HG02973 (cell line): ENCODE data around the gene LILRA2.
"Not testable (repeated sequence)": the region's sequence is repeated elsewhere in the genome, so short reads cannot be mapped to it uniquely, and the experiment has no call there.

Source experiments
- ATAC-seq: cut with Tn5 transposase; IDR thresholded peaks from one replicate; pipeline ENCODE4 v1.9.1; 2021; ENCODE audit warnings: moderate library complexity; ENCODE audit not compliant: unreplicated experiment

The LILRA2 gene

DNA sequence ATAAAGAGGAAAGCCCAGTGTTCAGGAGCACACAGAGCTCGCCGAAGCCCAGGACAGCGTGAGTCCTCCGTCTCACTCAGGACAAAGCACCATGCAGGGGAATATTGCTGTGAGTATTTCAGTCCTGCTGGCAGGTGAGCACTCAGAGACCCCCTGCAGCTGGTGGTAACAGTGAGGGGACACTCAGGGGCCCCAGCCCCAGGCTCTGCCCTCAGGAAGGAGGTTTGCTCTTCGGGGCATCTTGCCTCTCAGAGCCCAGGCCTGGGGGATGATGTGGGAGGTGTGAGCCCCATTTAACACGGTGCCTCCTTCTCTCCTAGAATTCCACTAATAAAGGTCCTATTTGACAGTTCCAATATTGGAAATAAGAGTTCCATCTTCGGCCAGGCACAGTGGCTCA, 34.6 kb downstream of the LILRA2 start:
- no peak for ATAC-seq

DNA sequence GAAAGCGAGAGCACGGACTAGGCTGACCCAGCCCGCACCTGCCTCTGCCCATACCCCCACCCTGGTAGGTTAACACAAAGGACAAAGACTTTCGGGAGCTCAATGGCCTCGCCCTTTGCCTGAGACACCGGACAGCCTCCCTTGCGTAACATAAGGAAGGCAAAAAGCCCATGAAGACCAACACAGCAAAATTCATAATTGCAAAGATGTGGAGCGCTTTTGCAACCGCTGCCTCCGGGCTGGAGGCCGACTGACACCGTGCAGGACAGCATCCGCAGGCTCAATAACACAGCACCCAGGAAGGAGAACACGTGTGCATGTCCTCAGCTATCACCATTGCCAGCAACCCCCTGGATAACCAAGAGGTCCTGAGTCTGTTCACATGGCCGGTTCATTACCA, 35.2 kb downstream of the LILRA2 start:
- ATAC-seq: no peak

DNA sequence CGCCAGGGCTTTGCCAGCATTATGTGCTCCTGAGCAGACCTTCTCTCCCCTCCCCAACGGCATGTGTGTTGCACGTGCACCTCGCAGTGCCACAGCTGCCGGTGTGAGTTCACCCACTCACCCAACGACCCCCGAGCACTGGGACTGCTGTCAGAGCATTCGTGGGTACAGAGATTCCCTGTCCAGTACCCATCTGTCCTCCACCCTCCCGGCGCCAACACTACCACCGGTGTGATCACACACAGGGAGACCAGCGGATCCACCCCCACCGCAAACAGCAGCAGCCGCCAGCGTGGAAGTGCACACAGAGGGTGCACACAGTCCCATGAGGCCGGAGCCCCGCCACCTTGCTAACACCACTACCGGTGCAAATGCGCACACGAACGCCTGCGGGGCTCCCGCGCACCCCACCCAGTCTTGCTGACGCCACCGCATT, 35.8 kb downstream of the LILRA2 start:
- ATAC-seq: no peak

DNA sequence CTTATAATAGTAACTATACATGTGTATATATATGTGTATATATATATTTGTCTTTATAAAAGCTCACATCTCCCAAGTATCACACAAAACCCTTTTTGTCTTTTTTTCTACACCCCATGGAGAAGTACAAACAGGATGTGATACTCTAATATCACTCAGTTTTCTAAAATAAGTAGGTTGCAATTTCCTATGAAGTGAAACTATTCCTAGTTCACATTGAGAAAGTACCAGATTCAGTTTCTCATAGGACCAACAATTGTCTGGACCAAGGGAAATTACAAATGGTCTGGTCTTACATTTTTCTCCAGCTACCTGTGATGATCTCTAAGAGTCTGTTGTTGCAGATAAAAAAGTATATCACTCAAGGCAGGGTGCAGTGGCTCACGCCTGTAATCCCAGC, 38.8 kb downstream of the LILRA2 start:
- no peak for ATAC-seq

DNA sequence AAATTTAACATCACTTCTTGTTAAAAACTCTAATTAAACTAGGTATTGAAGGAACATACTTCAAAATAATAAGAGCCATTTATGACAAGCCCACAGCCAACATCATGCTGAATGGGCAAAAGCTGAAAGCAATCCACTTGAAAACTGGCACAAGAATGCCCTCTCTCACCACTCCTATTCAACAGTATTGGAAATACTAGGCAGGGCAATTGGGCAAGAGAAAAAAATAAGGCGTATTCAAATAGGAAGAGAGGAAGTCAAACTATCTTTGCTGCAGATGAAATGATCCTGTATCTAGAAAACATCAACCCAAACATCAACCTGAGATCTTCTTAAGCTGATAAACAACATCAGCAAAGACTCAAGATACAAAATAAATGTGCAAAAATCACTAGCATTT, 41.1 kb downstream of the LILRA2 start:
- ATAC-seq: no peak

DNA sequence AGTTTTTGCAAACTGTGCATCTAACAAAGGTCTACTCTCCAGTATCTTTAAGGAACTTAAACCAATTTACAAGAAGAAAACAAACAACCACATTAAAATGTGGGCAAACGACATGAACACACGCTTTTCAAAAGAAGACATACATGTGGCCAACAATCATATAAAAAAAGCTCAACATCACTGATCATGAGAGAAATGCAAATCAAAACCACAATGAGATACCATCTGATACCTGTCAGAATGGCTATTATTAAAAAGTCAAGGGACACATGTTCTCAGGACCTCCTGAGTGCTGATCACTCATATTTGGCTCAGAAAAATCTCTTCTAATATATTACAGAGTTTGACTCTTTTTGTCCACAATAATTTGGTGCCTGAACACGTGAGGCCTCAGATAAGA, 42.5 kb downstream of the LILRA2 start:
- no peak for ATAC-seq

DNA sequence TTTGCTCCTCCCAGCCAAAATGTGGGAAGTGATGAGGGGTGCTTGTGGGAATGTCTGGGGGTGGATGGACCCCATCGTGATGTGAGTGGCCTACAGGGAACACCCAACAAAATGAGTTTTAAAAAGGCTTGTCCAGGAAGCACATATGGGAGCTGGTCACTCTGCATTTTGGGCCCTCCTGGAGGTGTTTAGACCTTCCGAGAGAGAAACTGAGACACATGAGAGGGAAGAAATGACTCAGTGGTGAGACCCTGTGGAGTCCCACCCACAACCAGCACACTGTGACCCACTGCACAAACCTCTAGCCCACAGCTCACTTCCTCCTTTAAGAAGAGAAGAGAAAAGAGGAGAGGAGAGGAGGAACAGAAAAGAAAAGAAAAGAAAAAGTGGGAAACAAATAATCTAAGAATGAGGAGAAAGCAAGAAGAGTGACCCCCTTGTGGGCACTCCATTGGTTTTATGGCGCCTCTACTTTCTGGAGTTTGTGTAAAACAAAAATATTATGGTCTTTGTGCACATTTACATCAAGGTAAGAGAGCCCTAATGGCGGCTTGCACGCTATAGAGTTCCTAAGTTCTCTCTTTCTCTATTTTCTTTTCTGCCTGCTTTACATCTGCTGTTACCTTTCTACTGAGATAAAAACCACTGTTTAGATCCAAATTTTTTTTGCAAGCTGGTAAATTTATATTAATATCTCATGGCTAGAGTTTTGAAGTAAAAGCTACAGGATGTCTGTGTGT, 43.4 kb downstream of the LILRA2 start:
- peak; percentile 77 for ATAC-seq

DNA sequence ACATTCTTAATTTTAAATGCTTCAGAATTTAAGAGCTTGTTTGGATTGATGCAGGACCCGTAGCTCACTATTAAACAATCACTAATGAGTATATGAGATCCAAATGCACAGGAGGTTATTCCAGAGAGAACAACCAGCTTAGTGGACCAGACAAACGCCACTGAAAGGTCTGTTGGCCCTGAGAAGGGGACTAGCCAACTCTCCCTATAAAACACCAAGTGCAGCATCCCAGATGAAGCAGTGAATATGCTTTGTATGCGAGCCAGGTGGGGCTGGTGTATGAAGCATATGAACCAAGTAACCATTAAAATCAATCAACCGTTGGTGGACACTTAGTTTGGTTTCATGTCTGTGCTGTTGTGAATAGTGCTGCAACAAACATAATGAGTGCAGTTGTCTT, 46.9 kb downstream of the LILRA2 start:
- no peak for ATAC-seq

DNA sequence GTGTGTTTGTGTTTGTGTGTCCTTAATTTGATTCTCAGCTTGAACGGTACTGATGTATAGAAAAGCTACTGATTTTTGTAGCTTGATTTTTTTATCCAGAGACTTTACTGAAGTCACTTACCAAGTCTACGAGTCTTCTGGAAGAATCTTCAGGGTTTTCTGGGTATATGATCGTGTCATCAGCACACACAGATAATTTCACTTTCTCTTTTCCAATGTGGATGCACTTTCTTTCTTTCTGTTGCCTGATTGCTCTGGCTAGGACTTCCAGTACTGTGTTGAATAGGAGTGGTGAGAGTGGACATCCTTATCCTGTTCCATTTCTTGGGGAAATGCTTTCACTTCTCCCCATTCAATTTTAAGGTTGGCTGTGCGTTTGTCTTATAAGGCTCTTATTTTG, 48.8 kb downstream of the LILRA2 start:
- ATAC-seq: no peak

DNA sequence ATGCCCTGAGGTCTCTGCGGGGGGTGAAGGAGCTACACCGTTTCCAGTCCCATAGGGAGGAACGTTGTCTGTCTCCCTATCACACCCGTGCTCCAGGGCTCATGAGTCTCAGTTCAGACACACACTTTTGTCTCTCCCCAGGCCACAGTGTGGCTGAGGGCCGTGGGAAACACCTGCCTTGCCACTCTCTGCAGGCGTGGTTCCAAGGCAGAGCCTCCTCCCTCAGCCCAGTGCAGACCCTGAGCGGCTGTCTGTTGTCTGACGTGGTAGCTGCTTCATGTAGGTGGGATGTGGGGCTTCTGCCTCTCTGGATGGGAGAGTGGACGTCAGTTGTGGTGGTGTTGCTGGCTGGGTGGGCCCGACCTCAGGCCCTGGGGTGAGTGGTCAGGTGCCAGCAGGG, 50.6 kb downstream of the LILRA2 start:
- not testable (repeated sequence) for ATAC-seq

DNA sequence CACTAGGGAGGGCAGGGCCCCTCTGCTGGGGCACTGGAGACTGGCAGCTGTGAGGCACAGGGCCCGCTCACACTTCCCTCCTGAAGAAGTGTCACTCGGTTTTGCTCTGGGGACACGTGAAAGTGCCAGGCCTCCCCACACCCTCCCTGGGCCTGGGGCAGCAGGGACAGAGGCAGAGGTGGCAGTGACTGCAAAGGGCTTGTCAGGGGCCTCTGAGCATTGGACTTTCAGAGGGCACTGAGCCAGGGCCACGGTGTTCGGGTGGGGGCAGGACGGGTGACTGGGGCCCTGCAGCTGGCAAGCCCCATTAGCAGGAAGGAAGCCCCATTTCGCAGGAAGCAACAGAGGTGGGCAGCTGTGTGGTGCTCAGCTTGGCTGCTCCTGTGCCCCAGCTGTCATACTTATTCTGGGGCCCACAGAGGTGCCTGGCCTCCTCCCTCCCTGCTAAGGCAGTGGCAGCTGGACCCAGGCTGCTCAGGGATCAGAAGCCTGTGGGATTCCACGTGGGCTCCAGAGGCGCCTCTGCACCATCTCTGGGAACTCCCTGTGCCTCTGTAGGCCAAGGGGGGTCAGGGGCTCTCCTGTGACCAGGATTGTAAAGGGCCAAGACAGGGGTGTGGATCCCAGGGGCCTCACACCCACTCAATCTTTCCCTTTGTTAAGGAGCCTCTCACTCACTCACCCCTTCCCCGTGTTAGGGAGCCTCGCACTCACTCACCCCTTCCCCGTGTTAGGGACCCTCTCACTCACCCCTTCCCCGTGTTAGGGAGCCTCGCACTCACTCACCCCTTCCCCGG, 51.5 kb downstream of the LILRA2 start:
- ATAC-seq: not testable (repeated sequence)

DNA sequence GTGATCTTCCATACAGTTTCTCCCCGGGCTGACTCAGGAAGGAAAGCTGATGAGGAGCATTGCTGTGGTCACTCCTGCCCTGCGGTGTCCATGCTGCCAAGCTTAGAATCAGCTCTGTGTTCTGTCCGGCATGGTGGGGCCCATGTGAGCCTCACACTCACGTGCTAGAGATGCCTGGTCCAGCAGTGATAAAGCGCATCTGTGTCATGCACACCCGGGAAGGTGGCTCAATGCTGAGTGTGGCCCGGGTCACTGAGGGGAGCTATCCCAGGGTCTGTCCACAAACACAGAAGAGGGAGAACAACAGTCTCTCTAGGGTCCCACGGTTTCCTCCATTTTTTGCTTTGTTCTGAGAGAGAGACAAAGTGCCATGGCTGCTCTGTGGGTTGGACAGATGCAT, 53.2 kb downstream of the LILRA2 start:
- no peak for ATAC-seq

DNA sequence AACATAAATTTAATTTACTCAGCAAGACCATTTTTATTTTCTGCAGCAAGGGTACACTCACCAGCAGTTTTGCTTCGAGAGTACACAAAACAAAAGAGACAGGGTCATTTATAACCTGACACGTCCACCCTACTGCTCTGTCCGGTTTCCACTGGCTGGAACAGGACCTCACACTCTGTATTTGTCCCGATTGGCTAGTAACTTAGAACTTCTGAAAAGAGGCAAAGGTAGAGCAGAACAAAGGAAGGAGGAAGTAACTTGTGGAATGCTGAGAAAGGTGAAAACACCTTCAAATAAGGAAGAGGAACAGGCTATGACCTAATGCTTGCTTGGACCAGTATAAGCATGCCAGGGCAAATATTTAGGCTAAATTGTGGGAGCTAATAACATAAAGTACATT, 54.3 kb downstream of the LILRA2 start:
- ATAC-seq: not testable (repeated sequence)

DNA sequence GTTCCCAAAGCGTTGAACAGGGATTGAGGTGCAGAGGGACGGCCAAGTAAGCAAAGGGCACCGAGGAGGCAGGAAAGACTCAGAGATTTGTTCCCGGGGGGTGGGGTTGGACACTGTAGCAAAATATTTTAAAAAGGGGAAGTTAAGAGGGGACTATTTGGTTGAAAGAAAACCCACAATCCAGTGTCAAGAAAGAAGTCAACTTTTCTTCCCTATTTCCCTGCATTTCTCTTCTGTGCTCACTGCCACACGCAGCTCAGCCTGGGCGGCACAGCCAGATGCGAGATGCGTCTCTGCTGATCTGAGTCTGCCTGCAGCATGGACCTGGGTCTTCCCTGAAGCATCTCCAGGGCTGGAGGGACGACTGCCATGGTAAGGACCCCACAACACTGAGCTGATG, 56.7 kb downstream of the LILRA2 start, which contains the start of gene LILRB1:
TSS of gene LILRB1 (plus strand) at position 223 of the 400 bp plus-strand sequence. CDS start 590 bp downstream, outside the sequence.
- ATAC-seq: not testable (repeated sequence)

DNA sequence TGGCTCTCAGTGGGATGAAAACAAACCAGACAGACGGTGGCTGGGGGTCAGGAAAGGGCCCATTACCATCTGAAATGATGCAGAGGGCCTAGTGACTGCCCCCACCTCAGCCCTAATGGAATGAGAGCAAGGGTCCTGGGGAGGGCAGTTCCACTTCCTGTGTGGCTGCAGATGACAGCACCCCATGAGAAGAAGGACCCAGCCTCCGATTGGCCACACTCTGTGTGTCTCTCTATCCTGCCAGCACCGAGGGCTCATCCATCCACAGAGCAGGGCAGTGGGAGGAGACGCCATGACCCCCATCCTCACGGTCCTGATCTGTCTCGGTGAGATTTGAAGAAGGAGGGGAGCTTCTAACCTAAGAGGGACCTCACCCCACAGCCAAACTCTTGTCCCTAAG, 57.2 kb downstream of the LILRA2 start:
- ATAC-seq: no peak

DNA sequence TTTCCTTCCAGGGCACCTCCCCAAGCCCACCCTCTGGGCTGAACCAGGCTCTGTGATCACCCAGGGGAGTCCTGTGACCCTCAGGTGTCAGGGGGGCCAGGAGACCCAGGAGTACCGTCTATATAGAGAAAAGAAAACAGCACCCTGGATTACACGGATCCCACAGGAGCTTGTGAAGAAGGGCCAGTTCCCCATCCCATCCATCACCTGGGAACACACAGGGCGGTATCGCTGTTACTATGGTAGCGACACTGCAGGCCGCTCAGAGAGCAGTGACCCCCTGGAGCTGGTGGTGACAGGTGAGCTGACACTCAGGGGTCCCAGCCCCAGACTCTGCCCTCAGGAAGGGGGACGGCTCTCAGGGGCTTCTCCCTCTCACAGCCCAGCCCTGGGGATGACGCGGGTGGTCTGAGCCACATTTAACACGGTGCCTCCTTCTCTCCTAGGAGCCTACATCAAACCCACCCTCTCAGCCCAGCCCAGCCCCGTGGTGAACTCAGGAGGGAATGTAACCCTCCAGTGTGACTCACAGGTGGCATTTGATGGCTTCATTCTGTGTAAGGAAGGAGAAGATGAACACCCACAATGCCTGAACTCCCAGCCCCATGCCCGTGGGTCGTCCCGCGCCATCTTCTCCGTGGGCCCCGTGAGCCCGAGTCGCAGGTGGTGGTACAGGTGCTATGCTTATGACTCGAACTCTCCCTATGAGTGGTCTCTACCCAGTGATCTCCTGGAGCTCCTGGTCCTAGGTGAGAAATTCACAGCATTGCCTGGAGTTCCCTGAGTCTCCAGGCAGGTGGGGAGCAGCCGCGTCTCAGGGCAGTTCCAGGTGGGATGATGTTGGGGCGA, 58.1 kb downstream of the LILRA2 start:
- not testable (repeated sequence) for ATAC-seq

DNA sequence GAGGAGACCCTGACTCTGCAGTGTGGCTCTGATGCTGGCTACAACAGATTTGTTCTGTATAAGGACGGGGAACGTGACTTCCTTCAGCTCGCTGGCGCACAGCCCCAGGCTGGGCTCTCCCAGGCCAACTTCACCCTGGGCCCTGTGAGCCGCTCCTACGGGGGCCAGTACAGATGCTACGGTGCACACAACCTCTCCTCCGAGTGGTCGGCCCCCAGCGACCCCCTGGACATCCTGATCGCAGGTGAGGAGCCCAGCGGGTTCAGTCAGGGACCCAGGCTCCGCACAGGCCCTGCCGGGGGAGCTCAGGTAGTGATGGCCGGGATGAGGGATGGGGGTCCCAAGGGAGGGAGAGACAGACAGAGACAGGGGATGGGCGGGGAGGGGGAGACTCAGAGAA, 58.9 kb downstream of the LILRA2 start:
- not testable (repeated sequence) for ATAC-seq

DNA sequence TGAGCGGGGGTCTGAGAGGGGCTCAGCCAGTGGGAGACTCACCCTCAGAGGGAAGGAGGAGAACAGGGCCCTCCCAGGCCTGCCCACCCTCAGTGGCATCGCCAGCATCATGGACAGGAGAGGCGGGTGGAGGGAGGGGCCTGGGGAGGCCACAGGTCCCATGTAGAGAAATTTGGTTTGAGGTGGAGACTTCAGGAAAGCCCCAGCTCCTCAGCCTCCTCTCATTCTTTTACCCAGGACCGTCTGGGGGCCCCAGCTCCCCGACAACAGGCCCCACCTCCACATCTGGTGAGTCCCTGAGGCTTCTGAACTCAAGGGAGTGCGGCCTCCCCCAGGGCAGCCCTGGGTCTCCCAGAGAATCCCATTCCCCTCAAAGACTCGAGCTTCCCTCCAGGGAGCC, 59.8 kb downstream of the LILRA2 start:
- ATAC-seq: no peak

DNA sequence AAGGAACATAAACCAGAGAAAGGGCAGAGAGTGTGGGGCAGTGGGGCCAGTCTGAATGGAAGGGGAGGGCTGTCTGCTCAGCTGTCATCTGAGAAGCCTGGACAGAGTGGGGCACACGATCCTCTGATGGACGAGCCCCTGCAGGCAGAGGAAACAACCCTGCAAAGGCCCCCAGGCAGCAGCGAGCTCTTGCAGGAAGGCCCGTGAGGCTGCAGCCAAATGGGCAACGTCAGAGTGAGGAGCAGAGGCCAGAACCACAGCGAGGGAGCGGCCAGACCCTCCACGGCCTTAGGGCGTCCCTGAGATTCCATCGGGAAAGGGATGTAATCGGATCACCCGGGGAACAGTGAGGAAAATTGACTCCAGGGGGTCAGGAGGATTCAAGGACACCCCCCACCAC, 62.5 kb downstream of the LILRA2 start:
- ATAC-seq: not testable (repeated sequence)

DNA sequence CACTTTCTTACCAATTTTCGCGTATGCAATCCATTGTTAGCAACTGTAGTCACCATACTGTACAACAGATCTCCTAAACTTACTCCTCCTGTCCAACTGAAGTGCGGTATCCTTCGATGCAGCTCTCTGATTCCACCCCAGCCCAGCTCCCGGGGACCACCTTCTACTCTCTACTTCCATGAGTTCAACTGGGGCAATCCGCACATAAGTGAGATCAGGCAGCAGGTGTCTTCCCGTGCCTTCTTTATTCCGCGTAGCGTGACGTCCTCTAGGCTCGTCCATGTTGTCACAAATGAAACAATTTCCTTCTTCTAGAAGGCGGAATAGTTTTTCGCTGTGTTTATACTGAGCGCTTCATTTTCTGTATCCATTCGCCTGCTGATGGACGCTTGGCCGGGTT, 65.1 kb downstream of the LILRA2 start:
- no peak for ATAC-seq
